Uterus (tissue), 4 donors: Measurements from ENCODE around the gene PRKAG2. TPM values are rescaled to one million over a fixed set of nuclear protein-coding genes. Genes with fewer than 3 reads are reported as not detected.

Source experiments
- DNase-seq, 2 donors: peaks; one replicate each; pipeline ENCODE4 v3.0.0-alpha.2; 2019 to 2020
- H3K27ac ChIP-seq, 2 donors: fragments of 200-600 bp; sonication (generic); 1 replicate in 1 of 2; 2 replicates in 1 of 2; pipeline ENCODE4 v1.5.1; 2016 to 2018
- H3K27me3 ChIP-seq, 2 donors: fragments of 200-600 bp; sonication (generic); one replicate each; pipeline ENCODE4 v1.5.1; 2018 to 2019; ENCODE audit warnings: control low read depth in 1 of 2
- H3K36me3 ChIP-seq, 2 donors: fragments of 200-600 bp; sonication (generic); one replicate each; pipeline ENCODE4 v1.5.1; 2019; ENCODE audit warnings: control low read depth in 1 of 2
- H3K4me1 ChIP-seq, 2 donors: fragments of 200-600 bp; sonication (generic); one replicate each; pipeline ENCODE4 v1.5.1; 2018 to 2019; ENCODE audit warnings: control low read depth in 1 of 2
- H3K4me3 ChIP-seq, 2 donors: fragments of 200-600 bp; sonication (generic); 1 replicate in 1 of 2; 2 replicates in 1 of 2; pipeline ENCODE4 v1.5.1; 2018 to 2019; ENCODE audit warnings: mild to moderate bottlenecking in 1 of 2
- H3K9me3 ChIP-seq, 2 donors: fragments of 200-600 bp; sonication (generic); one replicate each; pipeline ENCODE4 v1.5.1; 2019; ENCODE audit warnings: control low read depth in 1 of 2
- POLR2A ChIP-seq, 2 donors: fragments of 450-650 bp; IDR thresholded peaks; one replicate each; pipeline ENCODE4 v1.6.1; 2016; ENCODE audit warnings: antibody characterized with exemption in 2 of 2, mild to moderate bottlenecking in 1 of 2, moderate library complexity in 1 of 2
- intact Hi-C: fragments of 100-400 bp; cut with DNase I; formaldehyde crosslinking; loops from one replicate; pipeline ENCODE4 v1.15.1; 2023; ENCODE audit warnings: low total_unique reads
- total RNA-seq, 4 donors: library from RNA; depleted of rRNA in 3 of 4; stranded (reverse); fragments of >200 nt in 3 of 4; gene quantifications; one replicate each; pipeline versions ENCODE4 v1.1.0 to v1.2.4, GENCODE V29; 2014 to 2023
- TF ChIP-seq, protein P1 (sequence below), 4 experiments: fragments of 200-600 bp in 2 of 4; fragments of 450-650 bp in 2 of 4; sonication (generic) in 2 of 4; IDR thresholded peaks; one replicate each; pipeline ENCODE4 v1.5.1; 2016 to 2019; ENCODE audit warnings: antibody characterized with exemption in 4 of 4, mild to moderate bottlenecking in 2 of 4, moderate library complexity in 1 of 4
- donor health status: DM: yes; HTN: yes; CAD: no.

PRKAG2 gene
- total RNA-seq, 4 donors from 2014 or later = 15.1 to 66.2 (median 33.6) TPM

DNA sequence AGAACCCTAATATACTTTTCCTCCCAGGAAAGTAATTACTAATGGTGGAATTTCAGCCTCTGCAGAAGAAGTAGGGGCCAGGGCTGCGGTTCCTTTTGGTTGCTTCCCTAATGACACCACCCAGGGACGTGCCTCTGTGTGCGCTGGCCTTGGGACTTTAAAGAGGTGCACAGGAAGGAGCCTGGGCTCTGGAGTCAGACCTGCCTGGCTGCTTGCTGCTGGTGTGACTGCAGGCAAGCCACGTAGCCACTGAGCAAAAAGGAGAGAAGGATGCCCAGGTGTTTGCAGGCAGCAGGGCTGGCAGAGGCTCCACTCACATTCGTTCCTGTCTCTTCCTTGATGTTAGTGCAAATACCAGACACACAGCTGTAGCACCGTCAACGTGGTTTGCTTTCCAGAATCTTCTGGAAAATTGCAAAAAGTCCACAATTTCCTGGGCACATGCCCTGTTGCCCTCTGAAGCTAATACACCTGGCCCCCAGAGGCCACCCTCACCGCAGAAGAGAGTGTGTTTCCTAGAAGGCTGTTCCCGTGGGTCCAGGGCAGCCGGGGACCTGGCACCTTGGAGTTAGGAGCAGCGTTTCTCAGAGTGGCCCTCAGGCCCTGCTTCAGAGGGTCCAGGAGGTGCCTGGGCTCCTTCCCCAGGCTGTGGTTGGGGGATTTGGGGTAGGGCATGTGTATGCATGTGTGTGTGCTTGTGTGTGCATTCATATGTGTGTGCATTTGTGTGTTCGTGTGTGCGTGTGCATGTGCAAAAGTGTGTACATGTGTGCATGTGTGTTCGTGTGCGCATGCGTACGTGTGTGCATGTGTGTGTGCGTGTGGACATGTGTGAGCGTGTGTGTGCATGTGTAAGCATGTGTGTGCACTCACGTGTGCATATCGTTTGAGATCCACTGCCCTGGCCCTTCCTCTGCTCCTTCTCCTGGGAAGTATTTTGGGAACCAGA lies 12.8 kb upstream of the PRKAG2 start:
- intact Hi-C loops = no loop called here
- no peaks in the 10 kb centered on the region for H3K4me1 ChIP-seq
- TF ChIP-seq, protein P1, sequence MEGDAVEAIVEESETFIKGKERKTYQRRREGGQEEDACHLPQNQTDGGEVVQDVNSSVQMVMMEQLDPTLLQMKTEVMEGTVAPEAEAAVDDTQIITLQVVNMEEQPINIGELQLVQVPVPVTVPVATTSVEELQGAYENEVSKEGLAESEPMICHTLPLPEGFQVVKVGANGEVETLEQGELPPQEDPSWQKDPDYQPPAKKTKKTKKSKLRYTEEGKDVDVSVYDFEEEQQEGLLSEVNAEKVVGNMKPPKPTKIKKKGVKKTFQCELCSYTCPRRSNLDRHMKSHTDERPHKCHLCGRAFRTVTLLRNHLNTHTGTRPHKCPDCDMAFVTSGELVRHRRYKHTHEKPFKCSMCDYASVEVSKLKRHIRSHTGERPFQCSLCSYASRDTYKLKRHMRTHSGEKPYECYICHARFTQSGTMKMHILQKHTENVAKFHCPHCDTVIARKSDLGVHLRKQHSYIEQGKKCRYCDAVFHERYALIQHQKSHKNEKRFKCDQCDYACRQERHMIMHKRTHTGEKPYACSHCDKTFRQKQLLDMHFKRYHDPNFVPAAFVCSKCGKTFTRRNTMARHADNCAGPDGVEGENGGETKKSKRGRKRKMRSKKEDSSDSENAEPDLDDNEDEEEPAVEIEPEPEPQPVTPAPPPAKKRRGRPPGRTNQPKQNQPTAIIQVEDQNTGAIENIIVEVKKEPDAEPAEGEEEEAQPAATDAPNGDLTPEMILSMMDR (IDR thresholded peaks at IDR 0.05) = no peak
- no peak for TF ChIP-seq POLR2A (IDR thresholded peaks at IDR 0.05)
- no peaks in the 10 kb centered on the region for H3K27me3 ChIP-seq
- no peaks in the 10 kb centered on the region for H3K9me3 ChIP-seq
- no peak for DNase-seq
- no peak overlapping the region for H3K27ac ChIP-seq
- no peaks in the 10 kb centered on the region for H3K36me3 ChIP-seq
- no peak overlapping the region for H3K4me3 ChIP-seq

DNA sequence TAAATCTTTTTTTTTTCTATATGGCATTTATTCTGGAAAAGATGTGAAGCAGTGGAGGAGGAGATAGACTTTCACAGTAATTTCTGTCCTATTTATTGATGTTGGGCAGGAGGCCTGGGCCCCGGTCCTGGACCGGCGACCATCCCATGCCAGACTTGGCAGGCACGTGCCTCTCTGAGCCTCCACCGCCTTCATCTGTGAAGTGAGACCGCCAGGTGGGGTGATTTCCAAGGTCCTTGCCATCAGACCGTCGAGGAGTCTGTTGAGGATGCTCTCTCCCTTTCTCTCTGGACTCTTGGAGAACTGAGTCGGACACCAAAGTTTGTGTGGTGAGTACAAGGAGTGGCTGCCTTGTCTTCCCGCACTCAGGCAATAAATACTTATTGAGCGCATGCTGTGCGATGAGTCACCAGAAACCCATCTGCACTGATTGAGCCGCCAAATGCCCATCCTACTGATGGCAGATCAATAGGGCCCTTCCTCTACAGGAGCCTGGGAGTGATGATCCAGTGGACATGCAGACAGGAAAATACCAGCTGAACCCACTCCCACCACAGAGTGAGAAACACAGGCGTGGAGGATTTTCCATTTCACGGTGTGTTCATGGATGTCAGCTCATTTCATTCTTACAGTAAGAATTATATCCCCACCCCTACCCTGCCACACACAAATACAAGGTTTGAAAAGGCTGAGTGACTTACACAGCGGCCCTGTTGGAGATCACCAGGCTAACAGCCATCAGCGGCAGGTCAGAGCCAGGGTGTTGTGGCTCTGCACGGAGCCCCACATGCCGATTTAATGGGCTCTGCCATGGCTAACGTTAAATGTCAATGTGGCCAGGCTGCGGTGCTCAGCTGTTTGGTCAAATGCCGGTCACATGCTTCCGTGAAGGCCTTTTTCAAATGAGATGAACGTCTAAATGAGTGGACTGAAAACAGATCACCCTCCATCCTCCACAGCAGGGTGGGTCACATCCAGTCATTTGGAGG lies 11.5 kb upstream of the PRKAG2 start:
- intact Hi-C loops = no loop called here
- no peaks in the 10 kb centered on the region for H3K27me3 ChIP-seq
- TF ChIP-seq POLR2A (IDR thresholded peaks at IDR 0.05) = no peak
- TF ChIP-seq, protein P1 (IDR thresholded peaks at IDR 0.05) = no peak
- H3K27ac ChIP-seq = no peak overlapping the region
- no peaks in the 10 kb centered on the region for H3K36me3 ChIP-seq
- H3K4me1 ChIP-seq = no peaks in the 10 kb centered on the region
- H3K4me3 ChIP-seq = no peak overlapping the region
- H3K9me3 ChIP-seq = no peaks in the 10 kb centered on the region
- DNase-seq = peak in 1 of 2 donors; percentile 12

GRCh38 chr7:151886783-151887182 lies 9.9 kb upstream of the PRKAG2 start:
- Histone ChIP-seq H3K4me3 (no peak overlapping the region), H3K27ac (no peak overlapping the region), H3K27me3 (no peaks in the 10 kb centered on the region), H3K36me3 (no peaks in the 10 kb centered on the region), H3K4me1 (no peaks in the 10 kb centered on the region), H3K9me3 (no peaks in the 10 kb centered on the region)
- no peak for TF ChIP-seq POLR2A (IDR thresholded peaks at IDR 0.05)
- TF ChIP-seq, protein P1 (IDR thresholded peaks at IDR 0.05) = no peak
- no peak for DNase-seq
- intact Hi-C loops = no loop called here

DNA sequence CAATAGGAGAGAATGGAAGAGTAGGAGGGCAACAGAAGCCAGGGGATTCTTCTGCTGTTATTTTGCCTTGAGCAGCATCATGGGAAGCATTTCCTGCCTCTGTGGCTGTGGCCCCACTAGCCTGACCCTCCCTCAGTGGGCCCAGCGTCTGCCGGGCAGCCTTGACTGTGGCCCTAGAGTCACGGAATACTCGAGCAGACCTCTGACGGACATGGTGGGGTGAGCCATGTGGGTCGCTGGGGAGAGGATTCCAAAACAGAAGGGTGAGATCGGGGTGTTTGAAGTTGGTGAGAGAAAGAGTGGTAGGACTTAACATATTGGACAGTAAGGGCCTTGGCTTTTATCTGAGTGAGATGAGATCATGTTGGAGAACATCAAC lies 8.3 kb upstream of the PRKAG2 start:
- no peak overlapping the region for H3K4me3 ChIP-seq
- no peak for DNase-seq
- intact Hi-C loops = no loop called here
- H3K4me1 ChIP-seq = no peaks in the 10 kb centered on the region
- no peaks in the 10 kb centered on the region for H3K9me3 ChIP-seq
- no peaks in the 10 kb centered on the region for H3K27me3 ChIP-seq
- TF ChIP-seq, protein P1 (IDR thresholded peaks at IDR 0.05) = no peak
- TF ChIP-seq POLR2A (IDR thresholded peaks at IDR 0.05) = no peak
- no peaks in the 10 kb centered on the region for H3K36me3 ChIP-seq
- H3K27ac ChIP-seq = no peak overlapping the region
